H1 (cell line): ENCODE results near the gene STAT3. TPM values are rescaled to one million over a fixed set of nuclear protein-coding genes. Genes with fewer than 3 reads are reported as not detected.

Experiments used
- CTCF ChIA-PET: fragments of 300-600 bp; sonication (Branson Sonifier 250); formaldehyde crosslinking; loops from one replicate; lab custom pipeline; 2021; ENCODE audit not compliant: partially characterized antibody; lab: Charles Lee
- POLR2A ChIA-PET: fragments of 300-600 bp; sonication (Branson Sonifier 250); formaldehyde crosslinking; loops from one replicate; lab custom pipeline; 2021; ENCODE audit warnings: inconsistent platforms; ENCODE audit not compliant: partially characterized antibody; lab: Charles Lee
- DNase-seq, 2 experiments: peaks; one replicate each; pipeline versions ENCODE4 v3.0.0 to v3.0.0-alpha.2; 2010 to 2022; ENCODE audit warnings: low spot score in 2 of 2, low read depth in 1 of 2, mixed read lengths in 1 of 2
- FAIRE-seq: peaks from 2 replicates; lab custom pipeline; 2011; peaks lifted over from hg19 to GRCh38; lab: Jason Lieb, UNC
- H2AFZ ChIP-seq: 2 replicates; pipeline ENCODE4 v1.8.1; 2012; ENCODE audit warnings: low read length, inconsistent platforms
- H2AK5ac ChIP-seq: 2 replicates; pipeline ENCODE4 v1.6.1; 2013; ENCODE audit warnings: low read depth, low read length
- H2BK120ac ChIP-seq: replicated peaks from 2 replicates; pipeline ENCODE3; 2013; ENCODE audit warnings: low read depth, low read length, inconsistent platforms
- H2BK12ac ChIP-seq: 2 replicates; pipeline ENCODE4 v1.6.1; 2013; ENCODE audit warnings: low read depth, low read length
- H2BK15ac ChIP-seq: 2 replicates; pipeline ENCODE4 v1.6.1; 2013; ENCODE audit warnings: low read length
- H2BK20ac ChIP-seq: 2 replicates; pipeline ENCODE4 v1.6.1; 2013; ENCODE audit warnings: low read length
- H2BK5ac ChIP-seq: 2 replicates; pipeline ENCODE4 v1.6.1; 2013; ENCODE audit warnings: low read depth, low read length
- H3K14ac ChIP-seq: 2 replicates; pipeline ENCODE4 v1.6.1; 2013; ENCODE audit warnings: inconsistent platforms; ENCODE audit not compliant: insufficient read length
- H3K18ac ChIP-seq: 2 replicates; pipeline ENCODE4 v1.6.1; 2013; ENCODE audit warnings: low read length; ENCODE audit errors: extremely low read depth
- H3K23ac ChIP-seq: 2 replicates; pipeline ENCODE4 v1.6.1; 2013; ENCODE audit warnings: inconsistent platforms; ENCODE audit not compliant: insufficient read length
- H3K23me2 ChIP-seq: 2 replicates; pipeline ENCODE4 v1.6.1; 2013; ENCODE audit warnings: low read depth, low read length
- H3K27ac ChIP-seq: 2 replicates; pipeline ENCODE4 v1.6.1; 2011; ENCODE audit warnings: low read depth, low read length, inconsistent platforms
- H3K27me3 ChIP-seq, 4 experiments: replicated peaks in 1 of 4; 1 replicate in 1 of 4; 2 replicates in 3 of 4; pipeline versions ENCODE4 v1.6.1 to v1.8.1; 2011 to 2013; ENCODE audit warnings: low read length in 3 of 4, mild to moderate bottlenecking in 3 of 4, inconsistent platforms in 2 of 4, mixed read lengths in 2 of 4, moderate library complexity in 1 of 4; ENCODE audit not compliant: control insufficient read depth in 3 of 4, insufficient read depth in 3 of 4; ENCODE audit errors: extremely low read depth in 1 of 4
- H3K36me3 ChIP-seq, 4 experiments: 2 replicates each; pipeline versions ENCODE4 v1.6.1 to v1.8.1; 2011 to 2013; ENCODE audit warnings: mild to moderate bottlenecking in 4 of 4, low read length in 3 of 4, moderate library complexity in 2 of 4, control low read depth in 1 of 4, inconsistent platforms in 1 of 4; ENCODE audit not compliant: insufficient read depth in 4 of 4, control insufficient read depth in 2 of 4
- H3K4ac ChIP-seq: replicated peaks from 2 replicates; pipeline ENCODE3; 2013; ENCODE audit warnings: low read length, low read depth, mixed read lengths, inconsistent platforms; ENCODE audit not compliant: insufficient read length
- H3K4me1 ChIP-seq, 4 experiments: replicated peaks in 1 of 4; 1 replicate in 1 of 4; 2 replicates in 3 of 4; pipeline versions ENCODE4 v1.6.1 to v1.8.1; 2011 to 2013; ENCODE audit warnings: low read length in 3 of 4, inconsistent platforms in 2 of 4, mixed read lengths in 1 of 4; ENCODE audit not compliant: insufficient read depth in 4 of 4, control insufficient read depth in 3 of 4
- H3K4me2 ChIP-seq, 2 experiments: 2 replicates each; pipeline versions ENCODE4 v1.6.1 to v1.8.1; 2011 to 2013; ENCODE audit warnings: low read depth in 2 of 2, low read length in 2 of 2, control low read depth in 1 of 2, inconsistent platforms in 1 of 2, mild to moderate bottlenecking in 1 of 2; ENCODE audit not compliant: insufficient read depth in 1 of 2
- H3K4me3 ChIP-seq, 4 experiments: fragments of 200-600, 300-600 bp in 1 of 4; sonication (generic), shearing (Covaris generic), sonication (Bioruptor Twin) in 1 of 4; 2 replicates each; pipeline versions ENCODE4 v1.5.1 to v1.8.1; 2011 to 2016; ENCODE audit warnings: low read length in 4 of 4, low read depth in 3 of 4, control low read depth in 2 of 4, inconsistent platforms in 2 of 4, mild to moderate bottlenecking in 2 of 4, mixed read lengths in 1 of 4, moderate library complexity in 1 of 4; ENCODE audit not compliant: insufficient read depth in 2 of 4; ENCODE audit errors: extremely low read depth in 1 of 4
- H3K56ac ChIP-seq: replicated peaks from 2 replicates; pipeline ENCODE3; 2013; ENCODE audit warnings: low read depth, mild to moderate bottlenecking, mixed read lengths, low read length, inconsistent platforms; ENCODE audit not compliant: insufficient read length
- H3K79me1 ChIP-seq: 2 replicates; pipeline ENCODE4 v1.6.1; 2013; ENCODE audit warnings: low read depth, low read length, control low read depth
- H3K79me2 ChIP-seq, 2 experiments: 2 replicates each; pipeline versions ENCODE4 v1.6.1 to v1.8.1; 2012 to 2013; ENCODE audit warnings: low read length in 2 of 2, mild to moderate bottlenecking in 2 of 2, inconsistent platforms in 1 of 2; ENCODE audit not compliant: insufficient read depth in 2 of 2, control insufficient read depth in 1 of 2
- H3K9ac ChIP-seq, 4 experiments: replicated peaks in 1 of 4; 1 replicate in 1 of 4; 2 replicates in 3 of 4; pipeline versions ENCODE4 v1.6.1 to v1.8.1; 2011 to 2013; ENCODE audit warnings: low read depth in 3 of 4, low read length in 3 of 4, control low read depth in 2 of 4, mild to moderate bottlenecking in 2 of 4, moderate library complexity in 2 of 4, inconsistent platforms in 1 of 4; ENCODE audit errors: extremely low read depth in 1 of 4
- H3K9me3 ChIP-seq, 2 experiments: 2 replicates each; pipeline versions ENCODE4 v1.6.1 to v1.8.1; 2012 to 2013; ENCODE audit warnings: mild to moderate bottlenecking in 2 of 2, moderate library complexity in 2 of 2, control low read depth in 1 of 2, inconsistent platforms in 1 of 2, low read depth in 1 of 2, low read length in 1 of 2, mixed read lengths in 1 of 2; ENCODE audit not compliant: insufficient read depth in 2 of 2
- H4K20me1 ChIP-seq, 2 experiments: replicated peaks in 1 of 2; 2 replicates each; pipeline versions ENCODE3 to v1.8.1; 2011 to 2013; ENCODE audit warnings: inconsistent platforms in 2 of 2, low read length in 2 of 2, mild to moderate bottlenecking in 1 of 2; ENCODE audit not compliant: insufficient read depth in 2 of 2, control insufficient read depth in 1 of 2
- H4K5ac ChIP-seq: 2 replicates; pipeline ENCODE4 v1.6.1; 2013; ENCODE audit warnings: low read length, low read depth, mixed read lengths, inconsistent platforms; ENCODE audit not compliant: insufficient read length
- H4K8ac ChIP-seq: 2 replicates; pipeline ENCODE4 v1.8.0; 2013; ENCODE audit warnings: mild to moderate bottlenecking, moderate library complexity, low read length, inconsistent platforms; ENCODE audit not compliant: insufficient read depth; ENCODE audit errors: extremely low read depth
- H4K91ac ChIP-seq: replicated peaks from 2 replicates; pipeline ENCODE3; 2013; ENCODE audit warnings: low read length, mixed read lengths, inconsistent platforms; ENCODE audit not compliant: insufficient read length
- ASH2L ChIP-seq: fragments of 200-600, 300-600 bp; sonication (generic); IDR thresholded peaks from one replicate; pipeline ENCODE4 v1.7.1; 2017; ENCODE audit warnings: low read length
- KDM5A ChIP-seq: fragments of 200-600 bp; IDR thresholded peaks from 2 replicates; pipeline ENCODE4 v1.7.1; 2012; ENCODE audit warnings: mild to moderate bottlenecking, low read length, inconsistent platforms, mixed read lengths
- WGBS, 2 experiments: shearing (Covaris generic) in 1 of 2; methylation state at CpG; one replicate each; pipeline versions ENCODE4 v1.1.6 to v1.1.7; 2013 to 2015; ENCODE audit warnings: low lambda C conversion rate in 2 of 2, mixed read lengths in 2 of 2, inconsistent platforms in 1 of 2, low coverage in 1 of 2, missing lambda C conversion rate in 1 of 2; ENCODE audit not compliant: insufficient replicate concordance in 2 of 2, insufficient coverage in 1 of 2, insufficient read length in 1 of 2; ENCODE audit errors: extremely low coverage in 1 of 2, missing lambda C conversion rate in 1 of 2; 5-methylcytosine and 5-hydroxymethylcytosine counted together
- polyA plus RNA-seq, 7 experiments: library from polyadenylated mRNA; depleted of rRNA in 3 of 7; stranded (reverse) in 5 of 7; unstranded in 2 of 7; fragments of >200 nt in 5 of 7; fragments of 200-250 nt in 2 of 7; gene quantifications; 1 replicate in 5 of 7; 2 replicates in 1 of 7; 4 replicates in 1 of 7; pipeline versions ENCODE4 v1.2.1 to v1.2.3, GENCODE V29; 2011 to 2013; ENCODE audit warnings: missing spikeins in 2 of 7, mixed read lengths in 2 of 7
- total RNA-seq: library from RNA; stranded (reverse); fragmentation: NEBNext Ultra II Directional; extraction: Animal tissue kit (Norgen Biotek cat#: 25700); gene quantifications from 2 replicates; pipeline ENCODE4 v1.2.1, GENCODE V29; 2021

Gene STAT3
- total and polyA plus RNA-seq, 2 of the 8 experiments (the other 6 are each of a cell fraction or from before 2014, with no cell fraction given), result 38.4 to 94.1 TPM

GRCh38 chr17:42274812-42275526 lies 113.3 kb downstream of the STAT3 start:
- Histone ChIP-seq H3K79me2 (peaks cover 4 to 53% of the 10 kb centered on the region in 2 experiments; a peak in 3 of 4 replicates), H2AFZ (no peak overlapping the region), H2BK15ac (no peak overlapping the region), H3K4me2 (peak overlapping the region; percentile 70 to 91), H2BK5ac (no peak overlapping the region), H3K4me1 (peaks cover 9 to 20% (median 13%) of the 10 kb centered on the region in 4 experiments; a peak in 6 of 7 replicates), H4K8ac (peak overlapping the region; percentile 89; the same call in 1 of the 2 replicates), H3K18ac (no peak overlapping the region), H3K4me3 (peak overlapping the region; percentile 53 to 92 (median 75)), H4K91ac (no peak overlapping the region), H3K23me2 (peaks cover 8% of the 10 kb centered on the region; the same call in 1 of the 2 replicates), H3K4ac (no peak overlapping the region), H3K79me1 (peaks cover 8% of the 10 kb centered on the region; the same call in 1 of the 2 replicates), H3K56ac (no peak overlapping the region), H3K27me3 (peaks cover 0 to 4% (median 2%) of the 10 kb centered on the region in 4 experiments; a peak in 1 of 7 replicates), H3K36me3 (no peaks in the 10 kb centered on the region), H2BK20ac (no peak overlapping the region), H3K9ac (peak overlapping the region in 3 of 4 experiments; percentile 79 to 83 (median 80); a peak in 6 of 7 replicates), H3K23ac (no peak overlapping the region), H2BK120ac (no peak overlapping the region), H3K27ac (peak overlapping the region; percentile 9; the same call in 1 of the 2 replicates), H4K20me1 (peaks cover 0 to 2% of the 10 kb centered on the region in 2 experiments), H2BK12ac (no peak overlapping the region), H2AK5ac (no peak overlapping the region), H3K14ac (no peak overlapping the region), H3K9me3 (no peaks in the 10 kb centered on the region), H4K5ac (no peak overlapping the region)
- TF ChIP-seq KDM5A (no peak), ASH2L (no peak)
- 22% methylated on average over 13 of the region's 13 CpGs; no CpG with 5 or more reads in 1 of the 2 experiments for WGBS, 2 experiments
- ChIA-PET POLR2A (interaction anchor here (0.9 to 1.3 kb wide), 7 partner anchors 31 to 148 kb away, joined by 3 to 4 read pairs (median 3); partner anchors contain the start of genes CAVIN1 and HCRT), CTCF (interaction anchor here (1.0 to 5.0 kb wide), 4 partner anchors 24 to 134 kb away, joined by 3 to 26 read pairs (median 6); no protein-coding TSS in a partner anchor)
- DNase-seq, result no peak
- no peak for FAIRE-seq
